22Rv1 (cell line): ENCODE data around the gene SLC22A1.
A peak's percentile ranks its signal among the peaks of the same experiment; 100 is the strongest.
"Not testable (repeated sequence)": the region's sequence is repeated elsewhere in the genome, so short reads cannot be mapped to it uniquely, and the experiment has no call there.

ENCODE experiments used
- H3K27ac ChIP-seq: fragments of 450-650 bp; 2 replicates; pipeline ENCODE4 v1.5.1; 2017
- CTCF ChIP-seq: fragments of 450-650 bp; IDR thresholded peaks from 2 replicates; pipeline ENCODE4 v1.5.1; 2017; ENCODE audit warnings: mild to moderate bottlenecking
- ZFX ChIP-seq: fragments of 450-650 bp; IDR thresholded peaks from 2 replicates; pipeline ENCODE4 v1.6.1; 2017; ENCODE audit warnings: antibody characterized with exemption, borderline replicate concordance

Gene SLC22A1

GRCh38 chr6:160088784-160089533, 32.7 kb upstream of the SLC22A1 start:
- H3K27ac ChIP-seq = no peak overlapping the region
- TF ChIP-seq ZFX = no peak
- peak; percentile 46 for TF ChIP-seq CTCF

GRCh38 chr6:160089534-160089897, 32.1 kb upstream of the SLC22A1 start:
- no peak for TF ChIP-seq CTCF
- TF ChIP-seq ZFX = no peak

GRCh38 chr6:160090442-160091239, 31.0 kb upstream of the SLC22A1 start:
- H3K27ac ChIP-seq = not testable (repeated sequence)

More at GRCh38 chr6:160089534-160089897, 32.1 kb upstream of the SLC22A1 start:
- no peak overlapping the region for H3K27ac ChIP-seq

GRCh38 chr6:160092176-160092575, 29.4 kb upstream of the SLC22A1 start:
- not testable (repeated sequence) for H3K27ac ChIP-seq

GRCh38 chr6:160092602-160093001, 29.0 kb upstream of the SLC22A1 start:
- no peak for TF ChIP-seq ZFX
- TF ChIP-seq CTCF = no peak
- H3K27ac ChIP-seq = no peak overlapping the region

- no peak overlapping the region for H3K27ac ChIP-seq
- TF ChIP-seq CTCF (no peak), ZFX (no peak)
Measured at GRCh38 chr6:160093061-160093460, 28.6 kb upstream of the SLC22A1 start.

GRCh38 chr6:160093946-160094345, 27.7 kb upstream of the SLC22A1 start:
- TF ChIP-seq ZFX (no peak), CTCF (no peak)
- H3K27ac ChIP-seq = no peak overlapping the region

- H3K27ac ChIP-seq = no peak overlapping the region
- no peak for TF ChIP-seq ZFX
- no peak for TF ChIP-seq CTCF
Measured at GRCh38 chr6:160095146-160095845, 26.3 kb upstream of the SLC22A1 start.
